GM12874 (cell line): Measurements from ENCODE around the gene GRID1.

Source experiments
- TF ChIP-seq, protein P1 (sequence below): IDR thresholded peaks from 2 replicates; pipeline ENCODE4 v1.5.1; 2011; ENCODE audit warnings: low read depth, mild to moderate bottlenecking, control low read depth, low read length, moderate library complexity; ENCODE audit not compliant: insufficient read depth

GRID1 gene

DNA sequence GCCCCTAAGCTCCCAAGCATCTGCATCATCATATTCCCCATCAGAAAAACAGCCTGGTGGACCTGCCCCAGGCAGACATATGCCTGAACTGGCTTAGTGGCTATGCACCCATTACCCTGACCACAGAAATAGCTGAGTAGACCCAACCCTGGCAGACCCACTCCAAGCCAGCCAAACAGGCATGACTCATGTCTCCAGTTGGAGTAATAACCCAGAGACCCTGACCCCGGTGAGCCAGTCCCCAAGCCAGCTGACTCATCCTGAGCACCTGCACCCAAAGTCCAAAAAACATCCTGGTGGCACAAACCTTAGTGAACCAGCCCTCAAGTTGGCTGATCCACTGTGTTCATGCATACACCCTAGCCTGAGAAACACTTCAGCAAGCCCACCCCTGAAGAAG is 555.9 kb downstream of the GRID1 start:
- TF ChIP-seq, protein P1, sequence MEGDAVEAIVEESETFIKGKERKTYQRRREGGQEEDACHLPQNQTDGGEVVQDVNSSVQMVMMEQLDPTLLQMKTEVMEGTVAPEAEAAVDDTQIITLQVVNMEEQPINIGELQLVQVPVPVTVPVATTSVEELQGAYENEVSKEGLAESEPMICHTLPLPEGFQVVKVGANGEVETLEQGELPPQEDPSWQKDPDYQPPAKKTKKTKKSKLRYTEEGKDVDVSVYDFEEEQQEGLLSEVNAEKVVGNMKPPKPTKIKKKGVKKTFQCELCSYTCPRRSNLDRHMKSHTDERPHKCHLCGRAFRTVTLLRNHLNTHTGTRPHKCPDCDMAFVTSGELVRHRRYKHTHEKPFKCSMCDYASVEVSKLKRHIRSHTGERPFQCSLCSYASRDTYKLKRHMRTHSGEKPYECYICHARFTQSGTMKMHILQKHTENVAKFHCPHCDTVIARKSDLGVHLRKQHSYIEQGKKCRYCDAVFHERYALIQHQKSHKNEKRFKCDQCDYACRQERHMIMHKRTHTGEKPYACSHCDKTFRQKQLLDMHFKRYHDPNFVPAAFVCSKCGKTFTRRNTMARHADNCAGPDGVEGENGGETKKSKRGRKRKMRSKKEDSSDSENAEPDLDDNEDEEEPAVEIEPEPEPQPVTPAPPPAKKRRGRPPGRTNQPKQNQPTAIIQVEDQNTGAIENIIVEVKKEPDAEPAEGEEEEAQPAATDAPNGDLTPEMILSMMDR = no peak

DNA sequence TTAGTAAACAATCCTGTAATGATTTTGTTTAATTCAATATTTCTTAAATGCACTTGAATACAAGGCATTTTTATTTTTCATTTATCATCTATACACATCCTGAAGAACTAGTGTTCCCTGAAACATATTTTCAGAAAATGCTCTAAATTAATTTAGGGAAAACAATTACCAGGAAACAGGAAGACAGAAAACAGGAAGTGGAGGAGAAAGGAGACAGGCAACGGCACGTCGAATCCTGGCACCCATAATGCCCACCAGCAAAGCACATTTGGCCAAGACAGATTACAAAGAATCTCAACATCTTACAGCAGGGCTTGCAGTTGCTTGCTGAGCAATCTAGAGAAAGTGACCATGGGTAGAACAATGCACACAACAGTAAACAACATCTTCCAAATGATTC is 571.1 kb downstream of the GRID1 start:
- TF ChIP-seq, protein P1 = no peak

DNA sequence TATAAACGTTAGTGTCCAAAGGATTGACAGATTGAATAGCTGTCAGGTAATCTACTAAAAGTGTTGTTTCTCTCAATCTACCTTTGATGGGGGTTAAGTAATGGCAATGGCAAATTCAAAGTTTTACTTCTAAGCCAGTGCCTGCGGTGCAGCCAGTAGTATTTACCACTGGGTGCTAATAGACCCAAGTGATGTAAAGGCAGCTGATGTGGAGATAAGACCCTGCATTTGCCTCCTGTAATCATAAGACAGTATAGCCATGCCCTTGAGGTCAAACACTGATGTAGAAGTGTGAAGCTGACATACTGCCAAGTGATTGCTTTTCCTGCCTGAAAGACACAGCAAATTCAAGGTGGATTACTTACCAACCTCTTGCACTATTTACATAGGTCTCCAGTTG is 572.0 kb downstream of the GRID1 start:
- TF ChIP-seq, protein P1 = no peak

DNA sequence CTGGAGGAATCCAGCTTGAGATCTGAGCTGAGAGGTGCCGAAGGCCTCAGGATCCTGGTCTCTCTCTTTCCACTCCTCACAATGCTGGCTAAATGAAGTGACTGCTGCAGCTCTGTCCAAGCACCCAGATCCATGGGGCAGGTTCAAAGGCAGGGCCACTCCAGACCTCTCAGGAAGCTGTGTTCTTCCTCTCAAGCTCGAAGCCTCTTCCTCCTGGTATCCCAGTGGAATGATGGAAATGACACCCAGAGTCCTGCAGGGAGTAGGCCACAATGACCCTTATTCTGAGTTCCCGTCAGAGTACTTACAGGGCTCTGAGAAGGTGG is 574.1 kb downstream of the GRID1 start:
- TF ChIP-seq, protein P1 = no peak

DNA sequence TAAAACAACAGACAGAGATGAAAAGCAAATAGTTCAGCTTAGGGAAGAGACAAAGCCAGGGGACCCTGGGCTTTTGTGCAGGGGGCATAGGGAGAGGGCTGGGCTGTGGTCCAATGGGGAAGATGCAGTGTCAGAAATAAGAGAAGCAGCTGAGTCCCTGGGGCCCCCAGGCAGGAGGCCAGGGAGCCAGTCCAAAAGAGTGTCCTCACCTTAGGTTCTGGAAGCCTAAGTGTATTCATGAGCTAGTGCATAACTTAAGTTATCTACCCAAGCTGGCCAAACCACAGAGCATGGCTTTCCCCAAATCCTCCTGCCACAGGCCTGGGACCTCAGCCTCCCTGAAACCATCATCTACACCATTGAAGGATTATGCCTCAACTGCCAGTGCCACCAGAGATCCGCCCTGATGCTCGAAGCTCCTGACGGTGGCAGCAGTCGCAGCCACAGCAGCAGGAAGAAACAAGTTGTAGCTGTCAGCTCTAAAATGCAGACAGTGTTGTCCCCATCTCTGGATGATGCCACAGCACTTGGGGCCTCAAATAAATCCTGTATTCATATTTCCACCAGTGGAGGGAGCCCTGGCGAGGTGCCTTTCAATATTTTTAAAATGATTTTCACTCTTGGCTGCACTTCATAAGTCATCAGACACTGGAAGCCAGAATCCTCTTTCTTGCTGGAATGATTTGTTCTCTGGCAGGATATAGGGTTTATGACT is 574.6 kb downstream of the GRID1 start:
- TF ChIP-seq, protein P1 = 0 out of 2 replicates have a peak, but pooled peaks have one; percentile 14

DNA sequence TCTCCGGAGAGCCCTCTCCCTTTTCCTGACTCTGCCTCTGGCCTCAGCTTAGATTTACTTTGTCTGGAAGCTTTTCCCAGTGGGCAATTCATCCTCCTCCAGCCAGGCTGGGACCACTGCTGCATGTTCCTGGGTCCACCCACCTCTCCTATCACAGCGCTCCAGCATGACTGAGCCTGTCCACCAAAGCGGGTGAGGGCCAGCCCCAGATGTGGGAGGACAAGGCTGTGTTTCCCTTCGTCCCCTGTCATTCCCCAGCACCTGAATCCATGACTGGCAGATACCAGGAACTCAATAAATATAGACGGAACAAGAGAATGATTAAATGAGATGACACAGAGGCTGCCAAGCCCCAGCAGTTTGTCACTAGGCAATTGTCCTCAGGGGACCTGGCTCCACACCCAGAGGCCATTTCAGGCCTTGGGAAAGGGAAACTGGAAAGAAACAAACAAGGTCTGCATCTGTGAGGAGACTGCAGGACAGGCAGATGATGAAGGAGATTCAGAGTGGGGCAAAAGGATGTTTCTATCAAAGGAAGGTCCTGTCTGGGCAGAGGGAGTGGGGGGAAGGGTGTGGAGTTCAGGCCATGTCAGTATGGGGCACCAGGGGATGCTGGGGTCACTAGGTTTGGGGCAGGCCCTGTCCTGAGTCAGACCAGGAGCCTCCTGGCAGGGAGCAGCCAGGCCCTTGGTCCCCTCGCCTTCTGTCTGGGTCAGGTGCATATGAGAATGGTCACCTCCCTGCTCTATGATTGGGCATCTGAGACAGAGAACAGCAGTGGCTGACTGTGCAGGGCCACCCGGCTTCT is 576.4 kb downstream of the GRID1 start:
- TF ChIP-seq, protein P1 = no peak

DNA sequence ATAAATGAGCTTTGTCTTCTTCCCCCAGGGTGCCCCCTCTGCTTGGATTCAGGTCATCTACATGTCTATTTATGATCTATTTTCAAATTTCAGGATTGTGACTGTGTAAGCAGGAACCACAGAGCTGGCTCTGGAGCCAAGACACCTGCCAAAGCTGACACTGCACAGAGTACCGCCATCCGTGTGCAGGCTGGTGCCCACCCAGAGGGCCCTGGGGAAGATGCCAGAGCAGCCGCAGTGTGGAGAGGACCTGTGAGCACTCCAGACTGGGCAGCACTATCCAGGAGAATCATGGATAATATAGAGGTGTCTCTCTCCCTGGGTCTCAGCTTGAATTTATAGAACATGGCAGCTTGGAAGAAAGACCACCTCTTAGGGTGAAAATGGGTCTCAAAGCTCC is 577.5 kb downstream of the GRID1 start:
- TF ChIP-seq, protein P1 = no peak
